ENCODE data around the gene MYL12A.
"Not testable (repeated sequence)": the region's sequence is repeated elsewhere in the genome, so short reads cannot be mapped to it uniquely, and the experiment has no call there.

Gene MYL12A

DNA sequence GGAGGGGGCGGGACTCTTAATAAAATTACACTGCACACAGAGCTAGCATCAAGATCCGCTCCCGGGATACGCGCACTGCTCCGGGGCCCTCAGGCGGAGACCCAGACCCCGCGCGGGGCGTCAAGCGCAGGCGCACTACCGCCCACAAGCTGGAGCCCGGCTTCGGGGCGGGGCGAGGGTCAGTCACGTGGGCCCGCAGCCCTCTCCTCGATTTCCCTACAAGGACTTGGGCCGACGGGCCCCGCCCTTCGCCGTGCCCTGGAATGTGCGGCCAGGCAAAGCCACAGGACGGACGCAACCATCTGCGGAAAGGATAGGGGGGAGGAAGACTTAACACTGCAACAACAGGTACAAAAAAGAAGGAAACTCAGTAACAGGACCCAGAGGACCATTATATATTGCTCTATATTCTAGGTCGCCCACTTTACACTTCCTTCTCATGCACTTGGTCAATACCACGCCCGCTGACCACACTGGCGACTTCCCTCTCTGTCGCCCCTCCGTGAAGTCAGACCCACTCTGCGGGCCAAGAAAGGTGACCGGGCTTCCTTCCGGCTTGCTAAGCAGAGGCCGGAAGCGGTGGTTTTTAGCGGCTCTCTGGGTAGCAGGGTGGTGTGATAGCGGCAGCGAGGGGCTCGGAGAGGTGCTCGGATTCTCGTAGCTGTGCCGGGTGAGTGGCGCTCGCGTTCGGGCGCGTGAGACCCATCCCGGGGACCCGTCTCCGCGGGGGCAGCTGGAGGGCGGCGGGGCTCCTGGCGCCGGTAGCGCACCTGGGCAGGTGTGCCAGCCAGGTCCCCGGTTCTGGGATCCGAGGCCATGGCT is at the start of gene MYL12A:
TSS of gene MYL12A (plus strand) at position 562 of the 822 bp plus-strand sequence. CDS start 5,447 bp downstream, outside the sequence.
- peak; percentile 95 for DNase-seq

DNA sequence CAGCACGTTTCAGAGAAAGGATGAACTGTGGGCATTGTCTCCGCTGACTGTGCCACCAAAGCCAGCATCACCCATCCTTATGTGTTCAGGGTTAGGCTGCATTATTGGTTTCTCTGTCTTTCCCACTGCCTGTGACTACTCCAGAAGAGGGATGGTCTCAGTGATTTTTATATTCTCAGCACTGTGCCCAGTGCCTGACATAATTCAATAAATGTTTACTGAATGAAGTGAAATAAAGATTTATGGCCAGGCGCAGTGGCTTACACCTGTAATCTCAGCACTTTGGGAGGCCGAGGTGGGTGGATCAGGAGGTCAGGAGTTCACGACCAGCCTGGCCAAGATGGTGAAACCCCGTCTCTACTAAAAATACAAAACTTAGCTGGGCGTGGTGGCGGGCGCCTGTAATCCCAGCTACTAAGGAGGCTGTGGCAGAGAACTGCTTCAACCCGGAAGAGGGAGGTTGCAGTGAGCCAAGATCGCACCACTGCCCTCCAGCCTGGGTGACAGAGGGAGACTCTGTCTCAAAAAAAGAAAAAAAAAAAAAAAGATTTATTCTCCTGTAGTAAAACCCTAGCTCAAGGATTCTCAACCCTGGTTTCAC is 49.2 kb upstream of the MYL12A start:
- DNase-seq, result not testable (repeated sequence)

DNA sequence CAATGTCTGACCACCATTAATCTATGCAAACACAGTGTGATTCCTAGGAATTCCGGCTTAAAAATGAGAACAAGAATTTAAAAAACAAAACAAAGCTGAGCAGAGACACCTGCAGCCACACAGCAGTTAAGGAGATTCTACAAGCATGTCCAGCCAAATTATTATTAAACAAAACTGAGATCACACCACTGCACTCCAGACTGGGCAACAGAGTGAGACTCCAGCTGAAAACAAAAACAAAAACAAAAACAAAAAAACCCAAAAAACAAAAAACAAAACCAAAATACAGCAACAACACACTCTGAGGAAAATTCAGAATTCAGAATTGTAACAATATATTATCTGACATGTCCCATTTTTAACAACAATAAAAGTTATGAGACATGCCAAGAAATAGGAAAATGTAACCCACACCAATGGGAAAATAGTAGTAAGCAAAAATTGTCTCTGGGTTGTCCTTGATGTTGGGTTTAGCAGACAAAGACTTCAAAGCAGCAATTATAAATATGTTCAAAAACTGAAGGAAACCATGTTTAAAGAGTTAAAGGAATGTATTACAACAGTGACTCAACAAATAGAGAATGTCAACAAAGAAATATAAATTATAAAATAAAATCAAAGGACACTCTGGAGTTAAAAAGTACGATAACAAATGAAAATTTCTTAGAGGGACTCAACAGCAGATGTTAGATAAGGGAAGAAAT is 47.5 kb upstream of the MYL12A start:
- no peak for DNase-seq

DNA sequence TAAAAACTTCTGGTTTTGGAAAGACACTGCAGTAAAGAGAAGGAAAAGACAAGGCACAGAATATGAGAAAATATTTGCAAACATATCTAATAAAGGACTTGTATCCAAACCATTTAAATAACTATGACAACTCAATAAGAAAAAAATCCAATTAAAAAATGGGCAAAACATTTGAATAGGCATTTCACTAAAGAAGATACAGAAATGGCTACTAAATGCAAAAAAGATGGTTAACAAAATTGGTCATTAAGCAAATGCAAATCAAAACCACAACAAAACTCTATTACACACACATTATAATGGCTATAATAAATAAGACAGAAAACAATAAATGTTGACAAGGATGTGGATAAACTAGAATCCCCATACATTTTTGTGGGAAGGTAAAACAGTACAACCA is 42.4 kb upstream of the MYL12A start:
- DNase-seq, result no peak

DNA sequence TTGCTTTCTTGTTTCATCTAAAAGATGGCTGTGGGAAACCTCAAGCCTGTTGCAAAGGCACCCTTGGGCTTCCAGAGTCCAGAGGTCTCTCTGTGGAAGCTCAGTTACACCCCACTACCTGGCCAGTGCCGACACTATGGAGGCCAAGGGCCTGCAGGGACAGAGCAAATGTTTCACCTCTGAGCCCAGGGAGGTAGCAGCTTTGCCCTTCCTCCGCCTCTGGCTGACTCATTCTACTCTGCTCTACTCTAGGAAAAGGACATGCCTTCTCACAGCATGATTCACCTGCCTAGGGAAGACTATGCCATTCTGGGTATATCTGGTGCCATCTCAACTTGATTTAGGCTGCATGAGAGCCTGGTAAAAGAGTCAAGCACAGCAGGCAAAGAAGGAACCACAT is 40.0 kb upstream of the MYL12A start:
- DNase-seq, result no peak

DNA sequence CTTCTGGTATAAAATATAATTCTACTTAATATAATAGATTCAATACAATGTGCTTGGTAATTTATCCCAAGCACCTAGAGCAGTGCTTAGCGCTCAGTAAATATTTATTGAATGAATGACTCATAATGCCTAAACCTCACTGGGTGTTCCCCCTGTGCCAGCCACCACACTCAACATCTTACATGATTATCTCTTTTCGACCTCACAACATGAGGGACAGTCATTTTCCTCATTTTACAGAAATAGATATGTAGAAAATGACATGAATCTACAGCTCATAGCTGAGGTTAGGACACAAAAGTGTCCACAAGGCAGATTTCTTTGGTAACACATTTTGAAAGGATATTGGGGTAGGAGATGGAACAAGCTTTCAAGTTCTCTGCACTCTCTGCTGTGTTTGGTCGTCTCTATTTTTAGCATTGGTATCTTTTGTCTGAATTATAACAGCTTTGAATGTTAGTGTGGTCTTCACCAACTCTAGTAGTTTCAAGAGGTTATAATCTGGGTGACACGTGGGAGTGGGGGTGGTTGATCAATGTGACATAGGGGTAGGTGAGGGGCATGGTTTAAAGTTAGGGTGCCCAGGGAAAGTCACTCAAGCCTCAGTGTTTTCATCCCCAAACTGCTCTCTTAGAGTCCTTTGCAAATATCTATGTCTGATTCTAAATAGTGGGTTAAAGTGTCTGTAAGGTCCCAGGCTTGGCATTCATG is 37.6 kb upstream of the MYL12A start:
- DNase-seq, result no peak

DNA sequence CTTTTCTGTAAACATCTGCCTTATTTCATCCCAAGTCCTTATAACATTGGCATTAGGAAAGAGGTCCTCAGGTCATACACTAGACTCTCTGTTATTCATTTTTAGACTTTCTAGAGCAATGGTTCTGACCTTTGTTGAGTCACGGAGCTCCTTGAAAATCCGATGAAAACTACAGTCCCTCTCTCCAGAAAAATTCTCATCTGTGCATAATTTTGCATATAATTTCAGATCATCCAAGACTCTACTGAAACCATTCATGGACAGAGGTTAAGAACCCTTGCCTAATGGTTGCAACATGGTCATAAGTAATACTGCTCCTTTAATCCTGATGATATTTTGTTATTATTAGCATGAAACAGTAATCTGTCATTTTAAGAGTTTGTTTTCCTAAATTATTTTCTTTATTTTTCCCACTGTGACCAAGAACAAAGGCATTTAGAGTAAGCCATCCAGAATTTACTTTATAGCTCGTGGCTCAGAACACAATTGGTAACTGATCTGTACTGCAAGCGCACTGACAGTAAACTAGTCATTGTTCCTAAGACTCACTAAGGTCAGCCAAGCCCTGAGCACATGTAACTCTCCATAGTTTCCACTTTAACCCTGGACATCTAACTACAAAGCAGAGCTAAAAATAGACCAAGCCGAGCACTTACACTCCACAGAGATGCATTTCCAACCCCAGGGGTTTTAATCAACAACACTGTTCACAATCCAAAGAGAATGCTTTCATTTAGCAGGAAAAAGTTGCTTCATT is 36.2 kb upstream of the MYL12A start:
- no peak for DNase-seq

DNA sequence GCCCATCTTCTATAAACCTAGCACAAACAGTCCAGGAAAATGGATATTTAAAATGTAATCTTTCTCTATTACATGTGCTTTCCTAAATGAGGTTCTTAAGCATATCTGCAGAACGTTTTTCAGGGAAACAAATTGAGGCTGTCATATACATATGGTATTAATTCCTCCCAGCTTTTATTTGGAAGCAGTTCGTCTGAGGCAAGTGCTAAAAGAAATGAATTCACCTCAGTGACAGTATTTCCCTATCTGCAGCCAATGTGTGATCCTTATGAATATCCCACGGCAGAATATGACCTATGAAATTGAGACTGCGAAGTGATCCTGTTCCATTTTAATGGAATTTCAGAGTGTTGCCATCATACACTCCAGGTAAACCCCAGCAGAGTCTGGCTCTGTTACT is 34.9 kb upstream of the MYL12A start:
- DNase-seq, result no peak

DNA sequence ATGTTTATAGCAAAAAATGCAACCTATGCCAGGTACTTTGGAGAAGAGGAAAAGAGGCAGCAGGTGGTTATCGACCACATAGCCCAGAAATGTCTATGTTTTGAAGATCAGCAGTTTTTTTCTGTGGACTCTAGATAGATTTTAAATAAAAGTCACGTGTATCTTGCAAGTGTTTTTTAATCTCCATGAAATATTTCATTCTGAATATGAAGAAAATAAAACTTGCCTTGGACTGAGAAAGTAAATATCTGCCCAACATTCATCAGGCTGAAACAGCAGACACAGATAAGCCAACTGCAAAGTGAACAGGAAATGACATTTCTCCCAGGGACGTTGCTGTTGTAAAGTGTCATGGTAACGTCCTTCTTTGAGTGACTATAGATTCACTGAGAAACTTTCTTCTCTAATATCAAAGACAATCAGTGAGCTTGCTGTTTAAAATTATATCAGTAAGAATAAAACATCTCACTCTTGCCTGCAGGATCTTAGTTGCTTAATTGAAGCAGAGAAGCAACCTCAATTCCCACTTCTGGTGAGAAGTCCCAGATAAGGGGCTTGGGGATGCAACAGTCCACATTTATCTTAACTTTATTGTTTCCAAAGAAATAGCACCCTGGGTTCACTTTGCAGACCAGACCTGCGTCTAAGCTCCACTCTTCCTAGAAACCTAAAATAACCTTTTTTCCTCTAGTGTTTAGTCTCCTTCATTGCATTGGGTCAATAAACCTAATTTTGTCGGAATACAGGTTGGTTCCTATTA is 34.1 kb upstream of the MYL12A start:
- peak; percentile 17 for DNase-seq

DNA sequence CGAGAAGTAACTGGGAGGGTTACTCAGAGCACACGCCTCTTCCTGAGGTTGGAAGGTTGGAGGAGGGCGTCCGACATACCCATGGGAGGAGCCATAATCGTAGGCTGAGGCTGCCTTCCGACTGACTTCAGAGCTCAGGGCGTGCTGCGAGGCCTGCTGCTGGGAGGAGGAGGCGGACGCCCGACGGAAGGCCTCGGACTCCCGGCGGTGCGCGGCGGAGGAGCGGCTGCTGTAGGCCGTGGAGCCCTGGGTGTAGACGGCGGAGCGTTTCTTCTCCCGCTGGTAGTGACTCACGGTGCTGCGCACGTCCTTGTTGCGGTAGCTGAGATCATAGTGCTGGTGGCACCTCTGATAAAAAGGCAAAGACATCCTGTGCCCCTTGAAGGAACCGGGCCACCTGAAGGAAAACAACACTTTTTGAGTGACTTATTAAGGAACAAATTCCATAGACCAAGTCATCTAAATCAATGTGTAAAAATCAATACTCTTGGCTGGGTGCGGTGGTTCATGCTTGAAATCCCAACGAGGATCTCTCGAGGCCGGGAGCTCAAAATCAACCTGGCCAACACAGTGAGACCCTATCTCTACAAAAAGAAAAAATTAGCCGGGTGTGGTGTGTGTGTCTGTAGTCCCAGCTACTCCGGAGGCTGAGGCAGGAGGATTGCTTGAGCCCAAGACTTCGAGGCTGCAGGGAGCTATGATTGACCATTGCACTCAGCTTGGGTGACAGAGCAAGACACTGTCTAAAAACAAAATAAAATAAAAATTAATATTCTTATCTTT is 32.6 kb upstream of the MYL12A start:
- no peak for DNase-seq

DNA sequence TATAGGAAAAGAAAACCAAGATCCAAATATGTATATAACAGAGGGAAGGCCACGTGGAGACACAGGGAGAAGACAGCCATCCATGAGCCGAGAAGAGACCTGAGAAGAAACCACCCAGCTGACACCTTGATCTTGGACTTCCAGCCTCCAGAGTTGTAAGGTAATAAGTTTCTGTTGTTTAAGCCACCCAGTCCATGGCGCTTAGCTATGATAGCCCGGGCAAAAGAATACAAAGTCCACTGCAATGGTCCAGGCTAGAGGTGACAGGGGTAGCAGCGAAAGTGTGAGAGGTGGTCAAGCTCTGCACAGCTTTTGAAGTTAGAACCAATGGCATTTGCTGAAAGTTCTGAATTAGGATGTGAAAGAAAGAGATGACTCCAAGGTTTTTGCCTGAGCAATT is 30.6 kb upstream of the MYL12A start:
- DNase-seq, result no peak

DNA sequence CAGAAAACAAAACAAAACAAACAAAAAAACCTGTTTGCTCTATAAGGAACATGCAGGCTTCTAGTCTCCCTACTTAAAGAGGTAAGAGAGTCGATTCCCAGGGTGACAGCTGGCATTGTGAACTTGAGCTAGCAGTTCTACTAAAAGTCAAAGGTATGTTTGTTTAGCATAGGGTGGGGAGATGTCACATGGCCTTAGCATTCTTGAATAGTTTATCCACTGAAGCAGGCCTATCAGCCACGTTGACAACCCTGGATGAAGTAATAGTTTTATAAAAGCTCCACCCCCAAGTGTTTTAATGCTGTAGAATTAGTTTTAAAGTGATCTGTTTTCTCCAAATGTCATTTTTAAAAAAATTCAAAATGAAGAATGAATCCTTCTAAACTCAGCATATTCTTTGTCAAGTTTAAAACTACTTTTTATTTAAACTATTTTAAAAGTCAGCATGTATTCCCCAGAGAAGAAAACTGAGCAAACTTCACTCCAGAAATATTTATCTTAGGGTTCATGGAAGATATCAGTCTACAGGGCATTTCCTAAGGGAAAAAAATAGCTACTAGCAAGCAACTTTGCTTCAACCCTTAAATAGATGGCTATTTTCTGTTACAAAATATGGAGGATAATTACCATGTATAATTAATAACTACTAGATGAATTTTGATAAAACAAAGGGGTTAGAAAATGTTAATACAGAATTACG is 29.5 kb upstream of the MYL12A start:
- DNase-seq, result no peak

DNA sequence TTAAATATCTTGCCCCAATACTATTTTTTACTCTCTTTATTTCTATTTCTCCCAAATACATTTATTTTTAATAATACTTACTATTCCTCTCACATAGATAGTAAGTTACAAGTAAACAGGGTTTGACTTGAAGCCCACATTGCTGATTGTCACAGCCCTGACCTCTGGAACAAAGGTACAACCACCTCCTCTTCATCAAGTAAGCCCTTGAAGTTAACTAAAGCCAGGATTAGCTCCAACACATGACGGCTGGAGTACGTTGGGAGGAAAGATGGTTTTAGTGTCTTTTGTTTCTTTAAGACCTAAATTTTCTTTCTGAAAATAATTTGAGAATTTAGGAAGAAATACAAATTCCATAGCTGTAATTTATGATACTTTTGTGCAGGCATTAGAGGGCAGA is 28.8 kb upstream of the MYL12A start:
- no peak for DNase-seq

DNA sequence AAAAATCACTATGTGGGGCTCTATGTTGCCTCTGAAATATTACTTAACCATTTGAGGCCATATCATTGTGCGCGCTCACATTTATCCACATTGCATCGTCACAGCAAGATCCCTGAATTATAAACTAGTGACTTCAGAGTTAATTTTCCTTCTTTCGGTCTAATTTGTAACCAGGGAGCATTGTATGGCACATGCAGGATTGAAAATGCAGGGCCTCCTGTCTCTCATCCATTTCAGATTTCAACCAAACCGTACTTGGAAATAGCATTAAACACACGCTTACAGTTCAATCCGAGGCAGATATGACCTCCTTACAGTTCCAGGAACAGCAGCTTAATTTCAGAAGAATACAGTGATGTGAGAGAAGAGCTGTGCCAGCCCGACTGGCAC is 28.4 kb upstream of the MYL12A start:
- DNase-seq, result no peak

DNA sequence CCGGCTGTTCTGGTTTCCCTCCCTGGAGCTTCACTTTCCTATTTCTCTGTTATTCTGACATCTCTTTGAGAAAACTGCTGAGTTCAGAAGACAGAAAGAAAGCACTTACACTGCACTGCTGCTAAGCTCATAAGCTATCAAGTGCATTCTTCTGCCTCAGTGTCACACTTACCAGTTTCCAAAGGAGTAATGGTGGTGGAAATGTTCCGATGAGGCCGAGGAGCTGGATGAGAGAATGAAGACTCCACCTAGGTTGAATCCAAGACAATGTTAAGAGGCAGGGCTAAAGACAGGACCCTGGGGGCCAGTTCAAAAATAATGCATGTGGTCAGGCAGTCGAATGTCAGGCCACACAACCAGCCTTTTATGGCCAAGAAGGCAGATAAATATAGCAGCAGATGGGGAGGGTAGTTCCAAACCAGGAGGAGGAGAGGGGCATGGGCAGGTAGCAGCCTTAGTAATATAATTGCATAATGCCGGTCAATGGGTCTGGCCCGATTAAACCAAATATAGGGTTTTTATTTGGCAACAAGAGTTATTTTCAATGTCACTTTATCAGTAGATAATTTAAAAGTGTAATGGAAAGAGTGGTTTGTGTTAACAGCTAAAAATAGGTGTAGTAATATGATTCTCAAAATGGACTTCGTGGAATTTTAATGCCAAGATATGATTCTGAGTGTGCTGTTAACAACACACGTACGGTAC is 27.8 kb upstream of the MYL12A start, which contains the start of gene MYOM1:
TSS of gene MYOM1 (minus strand) at position 338 of the 705 bp plus-strand sequence. CDS start 4,745 bp downstream, outside the sequence.
- no peak for DNase-seq

DNA sequence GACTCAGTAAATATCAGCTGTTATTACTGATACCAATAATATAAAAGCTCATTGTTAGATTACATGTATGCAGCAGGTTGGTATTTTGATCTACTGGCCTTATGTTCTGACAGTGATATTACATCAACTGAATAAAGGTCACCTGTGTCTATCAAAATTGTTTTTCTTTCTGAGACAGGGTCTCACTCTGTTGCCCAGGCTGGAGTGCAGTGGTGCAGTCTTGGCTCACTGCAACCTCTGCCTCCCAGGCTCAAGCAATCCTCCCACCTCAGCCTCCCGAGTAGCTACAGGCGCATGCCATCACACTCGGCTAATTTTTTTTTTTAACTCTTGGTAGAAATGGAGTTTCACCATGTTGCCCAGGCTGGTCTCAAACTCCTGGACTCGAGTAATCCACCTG is 26.7 kb upstream of the MYL12A start:
- not testable (repeated sequence) for DNase-seq

DNA sequence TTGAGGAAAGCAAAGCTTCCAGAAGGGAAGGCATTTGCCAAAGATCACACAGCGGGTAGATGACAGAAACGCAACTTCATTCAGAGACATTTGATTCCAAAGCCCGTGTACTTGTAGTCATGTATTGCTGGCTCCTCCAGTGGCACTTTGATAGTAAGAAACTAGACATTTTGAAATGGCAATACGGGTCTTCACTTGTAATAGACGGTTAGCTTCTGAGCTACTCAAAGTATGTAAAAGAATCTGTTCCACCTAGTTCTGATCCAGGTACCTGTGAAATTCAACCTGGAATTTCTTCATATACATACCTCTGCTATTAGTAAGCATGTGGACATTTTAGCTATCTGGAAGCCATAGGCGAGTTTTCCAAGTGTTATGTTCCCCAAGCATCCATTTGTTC is 26.1 kb upstream of the MYL12A start:
- DNase-seq, result no peak

DNA sequence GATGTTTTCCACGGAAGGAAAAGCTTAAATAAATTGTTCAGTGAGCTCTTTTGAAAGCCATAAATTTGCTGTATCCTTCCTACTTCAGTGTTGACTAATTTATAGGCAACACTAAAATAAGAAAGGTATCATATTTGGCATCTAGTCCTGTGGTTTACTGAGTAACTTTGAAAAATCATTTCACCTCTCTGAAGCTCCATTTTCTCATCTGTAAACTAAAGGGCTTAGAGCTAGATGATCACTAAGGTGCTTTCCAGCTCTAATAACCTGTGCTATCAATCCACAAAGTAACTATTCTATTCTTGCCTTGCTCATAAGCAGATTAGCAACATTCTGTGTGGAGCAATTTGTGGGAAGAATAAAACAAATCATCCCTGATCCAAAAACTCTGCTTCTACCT is 24.2 kb upstream of the MYL12A start:
- no peak for DNase-seq

DNA sequence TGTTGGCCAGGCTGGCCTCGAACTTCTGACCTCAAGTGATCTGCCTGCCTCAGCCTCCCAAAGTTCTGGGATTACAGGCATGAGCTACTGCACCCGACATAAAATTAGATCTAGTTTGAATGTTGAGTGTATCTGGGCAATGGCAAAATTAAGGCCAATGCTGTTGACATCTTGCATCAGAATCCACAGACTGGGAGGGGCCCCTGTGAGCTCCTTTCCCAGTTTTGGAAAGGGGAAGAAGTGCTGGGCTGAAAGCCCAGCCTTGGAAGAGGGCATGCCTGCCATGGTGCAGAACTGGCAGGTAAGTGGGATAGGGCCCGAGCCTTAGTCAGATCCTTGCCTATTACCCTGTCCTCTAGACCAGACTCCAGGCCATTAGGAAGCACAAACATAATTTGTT is 23.4 kb upstream of the MYL12A start:
- DNase-seq, result no peak

DNA sequence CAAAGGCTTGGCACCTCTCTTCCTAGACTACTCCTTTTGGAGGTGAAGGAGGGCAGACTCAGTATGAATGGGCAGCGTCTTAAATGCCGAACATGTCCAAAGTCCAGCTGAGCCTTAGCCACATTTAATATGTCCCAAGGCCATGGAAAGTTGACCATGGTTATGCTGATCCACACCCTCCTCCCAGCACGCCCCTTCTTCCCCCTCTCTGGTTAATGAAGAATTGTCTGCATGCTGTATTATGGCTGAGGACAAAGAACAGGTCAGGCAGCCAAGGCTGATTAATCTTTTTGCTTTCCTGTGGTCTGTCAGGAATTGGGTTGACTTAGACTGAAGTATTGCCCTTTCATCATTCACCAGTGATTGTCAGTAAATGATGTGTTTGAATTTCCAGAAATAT is 22.0 kb upstream of the MYL12A start:
- no peak for DNase-seq

Measured in CD4-positive, alpha-beta T cell treated with Interleukin-4 for 4 hours (primary cell).